HEK293 (cell line): ENCODE results near the gene UBE3B.
"Not testable (repeated sequence)": the region's sequence is repeated elsewhere in the genome, so short reads cannot be mapped to it uniquely, and the experiment has no call there.

ENCODE experiments used
- CTCF ChIA-PET: fragments of 350-600 bp; formaldehyde crosslinking; extraction: SDS; loops from one replicate; lab custom pipeline; 2021; ENCODE audit warnings: antibody characterized with exemption; lab: Yijun Ruan, JAX
- POLR2A ChIA-PET: fragments of 300-600 bp; formaldehyde crosslinking; extraction: SDS; loops from one replicate; lab custom pipeline; 2020; ENCODE audit warnings: antibody characterized with exemption, inconsistent platforms; lab: Yijun Ruan, JAX
- H3K27ac ChIP-seq: fragments of 200-500 bp; sonication (Bioruptor generic); 2 replicates; pipeline ENCODE4 v1.5.1; 2014; ENCODE audit warnings: low read depth, low read length, control low read depth, inconsistent platforms; ENCODE audit errors: extremely low read depth
- H3K36me3 ChIP-seq, 2 experiments: fragments of 200-500 bp in 1 of 2; sonication (Bioruptor generic) in 1 of 2; 1 replicate in 1 of 2; 2 replicates in 1 of 2; pipeline ENCODE4 v1.5.1; 2014 to 2017; ENCODE audit warnings: inconsistent platforms in 2 of 2, low read length in 2 of 2; ENCODE audit not compliant: control insufficient read depth in 2 of 2, insufficient read depth in 1 of 2
- H3K4me1 ChIP-seq: fragments of 200-500 bp; sonication (Bioruptor generic); 2 replicates; pipeline ENCODE4 v1.5.1; 2014; ENCODE audit warnings: mild to moderate bottlenecking, low read length, inconsistent platforms; ENCODE audit not compliant: control insufficient read depth, insufficient read depth
- H3K4me3 ChIP-seq: 2 replicates; pipeline ENCODE4 v1.5.1; 2011; ENCODE audit warnings: low read depth, mild to moderate bottlenecking, control low read depth, low read length, moderate library complexity
- H3K9me3 ChIP-seq: fragments of 200-500 bp; sonication (Bioruptor generic); 2 replicates; pipeline ENCODE4 v1.5.1; 2014; ENCODE audit warnings: low read depth, low read length, inconsistent platforms; ENCODE audit not compliant: control insufficient read depth, insufficient read depth
- EGR2 ChIP-seq: fragments of 450-650 bp; formaldehyde crosslinking; IDR thresholded peaks from 2 replicates; pipeline ENCODE4 v1.5.1; 2016; ENCODE audit warnings: low read depth, missing biosample characterization, missing genetic modification characterization
- GLIS2 ChIP-seq: fragments of 450-650 bp; formaldehyde crosslinking; IDR thresholded peaks from 2 replicates; pipeline ENCODE4 v1.5.1; 2016; ENCODE audit warnings: missing biosample characterization, missing genetic modification characterization
- TRIM28 ChIP-seq: IDR thresholded peaks from 2 replicates; pipeline ENCODE4 v1.6.1; 2011; ENCODE audit warnings: low read length, control low read depth, borderline replicate concordance
- ZBTB8A ChIP-seq: fragments of 450-650 bp; formaldehyde crosslinking; IDR thresholded peaks from 2 replicates; pipeline ENCODE4 v1.5.1; 2016; ENCODE audit warnings: missing biosample characterization, missing genetic modification characterization
- ZFP3 ChIP-seq: fragments of 450-650 bp; formaldehyde crosslinking; IDR thresholded peaks from 2 replicates; pipeline ENCODE4 v1.5.1; 2016; ENCODE audit warnings: low read depth, missing biosample characterization, missing genetic modification characterization
- ZIC2 ChIP-seq: fragments of 450-650 bp; formaldehyde crosslinking; IDR thresholded peaks from 2 replicates; pipeline ENCODE4 v1.5.1; 2016; ENCODE audit warnings: missing biosample characterization, missing genetic modification characterization
- ZNF112 ChIP-seq: fragments of 450-650 bp; formaldehyde crosslinking; IDR thresholded peaks from 2 replicates; pipeline ENCODE4 v1.5.0; 2017; ENCODE audit warnings: missing biosample characterization, missing genetic modification characterization
- ZNF19 ChIP-seq: fragments of 450-650 bp; formaldehyde crosslinking; IDR thresholded peaks from 2 replicates; pipeline ENCODE4; 2016; ENCODE audit warnings: missing biosample characterization, missing genetic modification characterization, low read depth
- ZNF239 ChIP-seq: fragments of 450-650 bp; formaldehyde crosslinking; IDR thresholded peaks from 2 replicates; pipeline ENCODE4 v1.5.1; 2016; ENCODE audit warnings: missing biosample characterization, missing genetic modification characterization
- ZNF610 ChIP-seq: fragments of 450-650 bp; formaldehyde crosslinking; IDR thresholded peaks from 2 replicates; pipeline ENCODE4 v1.5.1; 2016; ENCODE audit warnings: missing biosample characterization, missing genetic modification characterization, borderline replicate concordance
- ZNF623 ChIP-seq: fragments of 450-650 bp; formaldehyde crosslinking; IDR thresholded peaks from 2 replicates; pipeline ENCODE4 v1.5.1; 2016; ENCODE audit warnings: missing biosample characterization, missing genetic modification characterization
- ZNF654 ChIP-seq: fragments of 450-650 bp; formaldehyde crosslinking; IDR thresholded peaks from 2 replicates; pipeline ENCODE4 v1.5.1; 2016; ENCODE audit warnings: low read depth, missing biosample characterization, missing genetic modification characterization
- ZNF664 ChIP-seq: fragments of 450-650 bp; formaldehyde crosslinking; IDR thresholded peaks from 2 replicates; pipeline ENCODE4 v1.5.1; 2016; ENCODE audit warnings: missing biosample characterization, missing genetic modification characterization
- ZSCAN16 ChIP-seq: fragments of 450-650 bp; formaldehyde crosslinking; IDR thresholded peaks from 2 replicates; pipeline ENCODE4 v1.5.1; 2016; ENCODE audit warnings: missing biosample characterization, missing genetic modification characterization
- ZSCAN23 ChIP-seq: fragments of 450-650 bp; formaldehyde crosslinking; IDR thresholded peaks from 2 replicates; pipeline ENCODE4 v1.5.1; 2016; ENCODE audit warnings: missing biosample characterization, missing genetic modification characterization
- TF ChIP-seq, protein P1 (sequence below): fragments of 450-650 bp; formaldehyde crosslinking; IDR thresholded peaks from 2 replicates; pipeline ENCODE4; 2016; ENCODE audit warnings: missing biosample characterization, missing genetic modification characterization
- TF ChIP-seq, protein P2 (sequence below): fragments of 450-650 bp; formaldehyde crosslinking; IDR thresholded peaks from 2 replicates; pipeline ENCODE4 v1.5.1; 2017; ENCODE audit warnings: missing biosample characterization, mild to moderate bottlenecking, missing genetic modification characterization, moderate library complexity
- TF ChIP-seq, protein P3 (sequence below): fragments of 450-650 bp; formaldehyde crosslinking; IDR thresholded peaks from 2 replicates; pipeline ENCODE4 v1.5.1; 2016; ENCODE audit warnings: missing biosample characterization, missing genetic modification characterization
- TF ChIP-seq, protein P4 (sequence below): fragments of 450-650 bp; formaldehyde crosslinking; IDR thresholded peaks from 2 replicates; pipeline ENCODE4 v1.5.1; 2016; ENCODE audit warnings: missing biosample characterization, missing genetic modification characterization

The UBE3B gene

DNA sequence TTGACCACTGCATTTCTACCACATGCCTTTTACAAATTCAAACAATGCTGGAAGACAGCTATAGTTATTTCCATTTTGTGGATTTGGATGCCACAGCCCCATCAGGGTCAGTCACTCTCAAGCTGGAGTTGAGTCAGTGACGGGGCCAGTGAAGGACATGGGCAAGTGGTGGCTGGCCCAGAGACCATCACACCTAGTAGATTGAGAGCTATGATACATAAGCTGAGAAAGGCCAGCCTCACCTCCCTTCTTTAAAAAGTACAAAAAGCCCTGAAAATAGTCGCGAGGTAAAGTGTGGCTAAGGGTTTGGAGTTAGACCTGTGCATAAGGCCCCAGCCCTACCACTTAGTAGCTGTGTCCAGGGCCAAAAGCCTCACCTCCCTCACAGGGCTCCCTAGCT is 4.4 kb upstream of the UBE3B start:
- ChIA-PET CTCF (interaction anchor here (0.6 to 6.5 kb wide), 6 partner anchors 11 to 303 kb away, joined by 3 to 38 read pairs (median 3); no protein-coding TSS in a partner anchor), POLR2A (interaction anchor here (1.0 kb wide), 1 partner anchor 10 kb away, joined by 3 read pairs; no protein-coding TSS in a partner anchor)
- Histone ChIP-seq H3K4me3 (no peak overlapping the region), H3K4me1 (peaks cover 5% of the 10 kb centered on the region; the same call in 1 of the 2 replicates), H3K36me3 (peaks cover 0 to 23% of the 10 kb centered on the region in 2 experiments; a peak in 1 of 3 replicates), H3K27ac (no peak overlapping the region), H3K9me3 (no peaks in the 10 kb centered on the region)
- TF ChIP-seq ZSCAN16 (tag by site-specific recombination) (no peak), ZNF623 (tag by site-specific recombination) (no peak), ZBTB8A (tag by site-specific recombination) (no peak), ZNF239 (no peak), ZNF19 (no peak), TRIM28 (no peak), ZNF654 (tag by site-specific recombination) (no peak), ZNF664 (tag by site-specific recombination) (no peak), ZNF610 (no peak), ZIC2 (tag by site-specific recombination) (no peak), ZFP3 (tag by site-specific recombination) (no peak)
- TF ChIP-seq, protein P1, sequence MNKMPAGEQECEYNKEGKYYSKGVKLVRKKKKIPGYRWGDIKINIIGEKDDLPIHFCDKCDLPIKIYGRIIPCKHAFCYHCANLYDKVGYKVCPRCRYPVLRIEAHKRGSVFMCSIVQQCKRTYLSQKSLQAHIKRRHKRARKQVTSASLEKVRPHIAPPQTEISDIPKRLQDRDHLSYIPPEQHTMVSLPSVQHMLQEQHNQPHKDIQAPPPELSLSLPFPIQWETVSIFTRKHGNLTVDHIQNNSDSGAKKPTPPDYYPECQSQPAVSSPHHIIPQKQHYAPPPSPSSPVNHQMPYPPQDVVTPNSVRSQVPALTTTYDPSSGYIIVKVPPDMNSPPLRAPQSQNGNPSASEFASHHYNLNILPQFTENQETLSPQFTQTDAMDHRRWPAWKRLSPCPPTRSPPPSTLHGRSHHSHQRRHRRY (tag by site-specific recombination): no peak
- TF ChIP-seq, protein P2, sequence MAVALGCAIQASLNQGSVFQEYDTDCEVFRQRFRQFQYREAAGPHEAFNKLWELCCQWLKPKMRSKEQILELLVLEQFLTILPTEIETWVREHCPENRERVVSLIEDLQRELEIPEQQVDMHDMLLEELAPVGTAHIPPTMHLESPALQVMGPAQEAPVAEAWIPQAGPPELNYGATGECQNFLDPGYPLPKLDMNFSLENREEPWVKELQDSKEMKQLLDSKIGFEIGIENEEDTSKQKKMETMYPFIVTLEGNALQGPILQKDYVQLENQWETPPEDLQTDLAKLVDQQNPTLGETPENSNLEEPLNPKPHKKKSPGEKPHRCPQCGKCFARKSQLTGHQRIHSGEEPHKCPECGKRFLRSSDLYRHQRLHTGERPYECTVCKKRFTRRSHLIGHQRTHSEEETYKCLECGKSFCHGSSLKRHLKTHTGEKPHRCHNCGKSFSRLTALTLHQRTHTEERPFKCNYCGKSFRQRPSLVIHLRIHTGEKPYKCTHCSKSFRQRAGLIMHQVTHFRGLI (tag by site-specific recombination): no peak
- TF ChIP-seq, protein P3, sequence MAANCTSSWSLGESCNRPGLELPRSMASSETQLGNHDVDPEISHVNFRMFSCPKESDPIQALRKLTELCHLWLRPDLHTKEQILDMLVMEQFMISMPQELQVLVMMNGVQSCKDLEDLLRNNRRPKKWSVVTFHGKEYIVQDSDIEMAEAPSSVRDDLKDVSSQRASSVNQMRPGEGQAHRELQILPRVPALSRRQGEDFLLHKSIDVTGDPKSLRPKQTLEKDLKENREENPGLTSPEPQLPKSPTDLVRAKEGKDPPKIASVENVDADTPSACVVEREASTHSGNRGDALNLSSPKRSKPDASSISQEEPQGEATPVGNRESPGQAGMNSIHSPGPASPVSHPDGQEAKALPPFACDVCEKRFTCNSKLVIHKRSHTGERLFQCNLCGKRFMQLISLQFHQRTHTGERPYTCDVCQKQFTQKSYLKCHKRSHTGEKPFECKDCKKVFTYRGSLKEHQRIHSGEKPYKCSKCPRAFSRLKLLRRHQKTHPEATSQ (tag by site-specific recombination): no peak

DNA sequence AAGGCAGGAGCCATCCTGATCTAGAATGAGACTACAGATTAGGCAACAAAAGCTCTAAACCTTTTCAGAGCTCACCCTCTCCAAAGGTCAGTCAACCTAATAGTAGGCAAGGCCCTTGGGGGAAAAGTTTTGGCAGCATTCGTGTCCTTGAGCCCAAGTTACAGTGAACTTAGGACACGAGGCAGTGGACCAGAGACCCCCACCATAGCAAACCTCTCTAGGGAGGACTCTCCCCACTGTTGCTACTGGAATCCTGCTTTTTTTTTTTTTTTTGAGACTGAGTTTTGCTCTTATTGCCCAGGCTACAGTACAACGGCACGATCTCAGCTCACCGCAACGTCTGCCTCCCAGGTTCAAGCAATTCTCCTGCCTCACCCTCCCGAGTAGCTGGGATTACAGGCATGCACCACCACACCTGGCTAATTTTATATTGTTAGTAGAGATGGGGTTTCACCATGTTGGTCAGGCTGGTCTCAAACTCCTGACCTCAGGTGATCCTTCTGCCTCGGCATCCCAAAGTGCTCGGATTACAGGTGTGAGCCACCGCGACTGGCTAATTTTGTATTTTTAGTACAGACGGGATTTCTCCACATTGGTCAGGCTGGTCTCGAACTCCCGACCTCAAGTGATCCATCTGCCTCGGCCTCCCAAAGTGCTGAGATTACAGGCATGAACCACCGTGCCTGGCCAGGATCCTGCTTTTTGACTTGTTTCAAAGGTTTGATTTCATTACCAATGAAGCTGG is 3.7 kb upstream of the UBE3B start:
- POLR2A ChIA-PET: interaction anchor here (1.0 kb wide), 1 partner anchor 10 kb away, joined by 3 read pairs; no protein-coding TSS in a partner anchor
- H3K36me3 ChIP-seq: peaks cover 0 to 19% of the 10 kb centered on the region in 2 experiments; a peak in 1 of 3 replicates

DNA sequence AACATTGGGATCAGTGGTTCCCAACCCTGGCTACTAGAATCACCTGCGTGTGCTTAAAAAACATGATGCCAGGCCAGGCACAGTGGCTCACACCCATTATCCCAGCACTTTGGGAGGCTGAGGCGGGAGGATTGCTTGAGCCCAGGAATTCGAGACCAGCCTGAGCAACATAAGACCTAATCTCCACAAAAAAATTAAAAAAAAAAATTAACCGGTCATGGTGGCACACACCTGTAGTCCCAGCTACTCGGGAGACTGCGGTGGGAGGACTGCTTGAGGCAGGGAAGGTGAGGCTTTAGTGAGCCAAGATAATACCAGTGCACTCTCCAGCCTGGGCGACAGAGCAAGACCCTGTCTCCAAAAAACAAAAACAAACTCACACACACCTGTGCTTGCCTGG is 2.3 kb upstream of the UBE3B start:
- peaks cover 0 to 5% of the 10 kb centered on the region in 2 experiments; a peak in 1 of 3 replicates for H3K36me3 ChIP-seq
- H3K9me3 ChIP-seq: no peaks in the 10 kb centered on the region
- CTCF ChIA-PET: interaction anchor here (6.5 kb wide), 1 partner anchor 41 kb away, joined by 38 read pairs; no protein-coding TSS in a partner anchor
- peaks cover 5% of the 10 kb centered on the region; the same call in 1 of the 2 replicates for H3K4me1 ChIP-seq
- no peak overlapping the region for H3K4me3 ChIP-seq
- TF ChIP-seq GLIS2 (tag by site-specific recombination) (no peak), ZSCAN23 (tag by site-specific recombination) (no peak), ZNF112 (no peak), EGR2 (tag by site-specific recombination) (no peak), ZNF610 (no peak)
- TF ChIP-seq, protein P4, sequence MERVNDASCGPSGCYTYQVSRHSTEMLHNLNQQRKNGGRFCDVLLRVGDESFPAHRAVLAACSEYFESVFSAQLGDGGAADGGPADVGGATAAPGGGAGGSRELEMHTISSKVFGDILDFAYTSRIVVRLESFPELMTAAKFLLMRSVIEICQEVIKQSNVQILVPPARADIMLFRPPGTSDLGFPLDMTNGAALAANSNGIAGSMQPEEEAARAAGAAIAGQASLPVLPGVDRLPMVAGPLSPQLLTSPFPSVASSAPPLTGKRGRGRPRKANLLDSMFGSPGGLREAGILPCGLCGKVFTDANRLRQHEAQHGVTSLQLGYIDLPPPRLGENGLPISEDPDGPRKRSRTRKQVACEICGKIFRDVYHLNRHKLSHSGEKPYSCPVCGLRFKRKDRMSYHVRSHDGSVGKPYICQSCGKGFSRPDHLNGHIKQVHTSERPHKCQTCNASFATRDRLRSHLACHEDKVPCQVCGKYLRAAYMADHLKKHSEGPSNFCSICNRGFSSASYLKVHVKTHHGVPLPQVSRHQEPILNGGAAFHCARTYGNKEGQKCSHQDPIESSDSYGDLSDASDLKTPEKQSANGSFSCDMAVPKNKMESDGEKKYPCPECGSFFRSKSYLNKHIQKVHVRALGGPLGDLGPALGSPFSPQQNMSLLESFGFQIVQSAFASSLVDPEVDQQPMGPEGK (tag by site-specific recombination): no peak
- POLR2A ChIA-PET: no interaction called here
- H3K27ac ChIP-seq: no peak overlapping the region

More for the DNA sequence above, 3.7 kb upstream of the UBE3B start:
- CTCF ChIA-PET: interaction anchor here (1.0 to 6.5 kb wide), 4 partner anchors 25 to 45 kb away, joined by 3 to 38 read pairs (median 6); no protein-coding TSS in a partner anchor
- not testable (repeated sequence) for H3K4me1 ChIP-seq, H3K27ac ChIP-seq, H3K9me3 ChIP-seq, H3K4me3 ChIP-seq
